Stimulated activated CD4-positive, alpha-beta T cell treated with anti-CD3 and anti-CD28 coated beads, Interleukin-12 subunit alpha, Interleukin-12 subunit beta, amount 100 ng/mL, for 24 hours (primary cell): ENCODE measurements around the gene SDCCAG8.

ENCODE experiments used
- DNase-seq, 2 experiments: peaks; one replicate each; pipeline ENCODE4 v3.0.0-alpha.2; 2020; ENCODE audit warnings: low read depth in 2 of 2

SDCCAG8 gene

DNA sequence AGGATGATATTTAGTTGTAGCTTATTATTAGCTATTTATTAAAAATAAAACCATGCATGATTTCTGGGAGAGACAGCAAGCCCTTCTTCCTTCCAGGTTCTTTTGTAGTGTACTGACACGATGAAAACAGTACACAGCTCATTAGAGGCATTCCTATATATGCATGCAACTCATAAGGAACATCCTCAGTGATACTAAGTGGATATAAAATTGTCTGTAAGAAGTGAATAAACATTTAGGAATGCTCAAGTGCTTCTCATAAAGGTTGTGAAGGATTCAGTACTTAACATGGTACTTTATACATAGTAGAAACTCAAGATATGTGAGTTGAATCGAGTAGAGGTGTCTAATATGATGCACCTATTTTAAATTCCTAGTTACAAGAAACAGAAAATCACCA, 287.7 kb downstream of the SDCCAG8 start:
- no peak for DNase-seq

DNA sequence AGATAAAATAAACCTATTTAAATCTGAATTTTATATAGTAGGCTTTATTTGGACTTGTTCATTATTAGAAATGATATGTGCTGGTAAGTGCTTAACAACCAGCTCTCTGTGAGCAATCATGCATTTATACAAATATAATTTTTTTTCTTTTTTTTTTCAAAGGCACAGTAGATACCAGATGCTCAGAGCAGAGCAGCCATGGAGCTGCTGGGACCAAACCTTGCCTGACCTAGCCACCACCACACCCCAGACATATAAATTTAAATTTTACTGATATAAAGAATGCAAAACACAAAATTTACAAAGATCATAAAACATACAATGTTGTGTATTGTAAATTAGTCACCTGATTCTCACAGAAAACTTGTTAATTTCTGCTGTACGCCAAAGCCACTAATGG, 290.6 kb downstream of the SDCCAG8 start:
- no peak for DNase-seq

DNA sequence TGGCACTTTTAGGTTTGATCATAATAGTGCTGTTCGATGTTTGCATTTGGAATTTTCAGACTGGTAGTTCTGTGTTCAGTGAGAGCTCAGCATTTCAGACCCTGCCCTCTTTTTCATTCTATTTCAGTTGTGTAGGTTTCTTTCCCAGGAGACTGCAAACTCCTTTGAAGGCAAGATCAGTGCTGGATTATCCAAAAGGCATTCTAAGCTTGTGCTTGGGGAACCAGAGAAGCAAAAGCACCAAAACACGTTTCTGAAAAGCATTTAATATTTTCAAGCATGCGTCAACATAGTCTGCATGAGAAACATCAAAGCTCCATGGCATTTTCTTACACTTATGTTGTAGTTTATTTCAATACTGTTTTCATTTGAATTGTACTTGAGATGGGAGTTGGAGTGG, 292.1 kb downstream of the SDCCAG8 start:
- DNase-seq, result no peak

DNA sequence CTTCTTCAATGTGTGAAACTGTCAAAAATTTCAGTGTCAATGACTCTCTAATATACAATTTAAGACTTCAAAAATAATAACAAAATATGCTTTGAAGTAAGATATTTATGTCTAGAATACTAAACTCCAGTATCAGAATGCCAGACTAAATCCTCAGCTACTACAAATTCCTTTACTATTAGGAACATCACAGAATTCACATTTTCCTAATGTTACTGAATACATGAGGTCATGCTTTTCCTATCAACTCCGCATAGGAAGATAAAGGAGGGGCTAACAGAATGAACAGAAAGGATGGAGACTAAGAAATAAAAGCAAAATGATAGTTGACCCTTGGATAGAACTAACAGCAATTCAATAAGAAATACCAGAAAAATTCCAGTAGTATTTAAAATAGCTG, 292.7 kb downstream of the SDCCAG8 start:
- no peak for DNase-seq

DNA sequence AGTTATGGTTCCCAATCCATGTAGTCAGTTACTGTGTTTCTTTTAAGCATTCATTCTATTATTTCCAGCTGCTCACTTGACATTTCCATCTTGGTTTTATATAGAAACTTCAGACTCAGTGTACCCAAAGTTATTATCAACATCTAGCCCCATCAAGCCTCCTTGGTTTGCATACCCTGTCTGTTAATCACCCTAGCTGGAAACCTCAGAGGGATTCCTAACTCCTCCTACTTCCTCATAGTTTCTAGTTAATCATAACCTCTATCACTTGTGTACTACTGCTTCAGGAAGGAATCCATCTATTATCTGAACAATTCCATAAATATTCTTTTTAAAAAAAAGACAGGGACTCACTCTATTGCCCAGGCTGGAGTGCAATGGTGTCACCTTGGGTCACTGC, 293.3 kb downstream of the SDCCAG8 start:
- no peak for DNase-seq
